HG03064 (cell line): ENCODE measurements around the gene TBCK.

Experiments used
- ATAC-seq: cut with Tn5 transposase; IDR thresholded peaks from one replicate; pipeline ENCODE4 v1.9.1; 2021; ENCODE audit warnings: low read depth; ENCODE audit not compliant: unreplicated experiment

Gene TBCK

DNA sequence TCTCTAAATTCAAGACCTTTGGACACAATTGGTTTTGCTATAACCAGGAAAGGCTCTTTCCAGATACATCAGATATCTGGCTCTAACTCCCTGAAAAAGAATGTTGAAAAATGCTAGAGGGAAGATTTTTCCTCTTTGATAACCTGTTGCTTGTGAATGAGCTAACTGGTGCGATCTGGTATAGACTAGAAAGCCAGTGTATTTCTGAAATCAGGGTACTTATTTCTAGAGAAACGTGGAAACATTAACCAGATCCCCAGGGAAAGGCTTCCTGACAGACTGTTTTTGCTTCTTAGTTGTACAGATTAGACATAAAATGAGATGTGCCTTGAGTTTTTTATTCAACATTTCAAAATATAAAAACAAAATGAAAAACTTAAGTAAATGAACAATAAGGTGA is 313.0 kb downstream of the TBCK start:
- no peak for ATAC-seq

DNA sequence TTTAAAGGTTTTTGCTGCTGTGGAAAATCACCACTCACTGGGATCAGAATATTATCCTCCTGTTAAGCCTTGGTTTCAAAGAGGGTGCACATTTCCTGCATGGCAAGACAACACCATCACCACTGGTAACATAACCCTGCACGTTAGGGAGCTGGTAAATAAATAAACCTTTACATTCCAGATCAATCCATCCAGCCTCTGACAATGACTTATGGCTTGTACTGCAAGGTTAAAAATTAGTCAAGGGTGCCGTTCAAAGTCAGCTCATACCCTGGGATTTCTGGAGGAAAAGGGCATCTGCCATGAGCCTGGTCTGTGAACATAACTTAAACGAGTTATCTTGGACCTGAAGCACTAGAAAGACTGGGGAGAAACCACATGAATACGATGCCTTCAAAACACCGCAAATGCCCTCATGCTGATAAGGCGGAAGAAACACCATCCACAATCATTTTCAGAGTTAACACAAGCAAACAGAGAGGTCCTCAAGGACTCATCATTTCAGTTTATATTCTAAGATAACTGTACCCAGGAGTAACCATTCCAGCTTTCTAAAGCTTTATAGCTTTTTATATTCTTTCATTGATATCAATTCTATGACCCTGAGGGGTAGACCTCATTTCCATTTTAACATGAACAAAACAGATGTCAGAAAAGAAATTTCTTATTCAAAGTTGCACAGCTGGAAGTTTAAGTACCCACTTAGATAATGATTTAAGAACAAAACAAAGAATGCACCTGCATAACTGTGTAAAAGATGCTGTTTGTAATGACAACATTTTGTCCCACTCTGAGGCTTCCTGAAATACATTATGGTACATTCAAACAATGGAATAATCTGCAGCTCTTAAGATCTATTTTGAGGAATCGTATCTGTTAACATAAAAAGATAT is 317.6 kb downstream of the TBCK start:
- ATAC-seq: no peak

DNA sequence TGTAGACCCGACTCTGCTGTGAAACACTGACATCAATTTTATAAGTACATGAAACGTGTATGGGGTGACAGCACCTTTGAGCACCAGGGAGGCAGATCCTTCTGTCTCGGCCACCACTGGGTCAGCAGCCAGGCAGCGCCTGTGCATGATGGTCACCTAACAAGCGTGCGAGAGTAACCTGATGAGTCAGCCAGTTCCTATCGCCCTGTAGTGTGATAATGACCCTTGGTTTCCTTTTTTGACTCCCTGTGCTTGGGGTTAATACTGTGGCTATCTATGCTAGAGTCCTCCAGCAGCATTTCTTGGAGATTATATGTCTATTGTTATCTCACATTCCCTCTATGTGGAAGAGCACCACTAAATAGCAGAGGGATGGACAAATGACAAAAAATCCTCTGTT is 319.2 kb downstream of the TBCK start:
- ATAC-seq: no peak

DNA sequence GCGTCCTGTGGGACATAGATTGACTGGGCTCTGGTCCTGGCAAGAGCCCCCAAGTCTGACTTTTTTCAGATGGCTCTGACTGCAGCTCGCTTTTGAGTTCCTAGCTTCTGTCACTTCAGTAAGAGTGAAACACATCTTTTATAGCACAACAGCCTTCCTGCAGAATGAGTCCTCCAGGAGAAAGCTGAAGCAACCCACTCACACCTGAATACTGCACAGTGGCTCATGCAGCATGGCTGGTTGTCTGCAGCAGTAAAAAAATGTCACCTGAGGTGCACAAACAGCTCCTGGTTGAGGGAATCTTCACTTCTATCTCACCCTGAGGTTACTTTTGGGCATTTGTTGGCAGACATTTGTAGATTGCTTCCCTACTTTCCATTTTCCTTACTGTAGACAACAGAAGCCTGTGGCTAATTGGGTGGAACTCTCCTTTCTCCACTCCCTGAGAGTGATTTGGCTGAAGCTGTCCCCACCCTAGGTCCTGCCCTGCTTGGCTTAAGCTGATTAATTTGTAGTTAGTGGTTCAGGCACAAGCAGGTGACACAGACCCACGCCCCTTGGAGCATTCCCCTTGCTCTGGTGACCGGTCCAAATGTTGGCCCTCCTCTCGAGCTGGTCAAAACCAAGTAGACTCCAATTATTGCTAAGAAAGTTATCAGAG is 321.0 kb downstream of the TBCK start:
- no peak for ATAC-seq

DNA sequence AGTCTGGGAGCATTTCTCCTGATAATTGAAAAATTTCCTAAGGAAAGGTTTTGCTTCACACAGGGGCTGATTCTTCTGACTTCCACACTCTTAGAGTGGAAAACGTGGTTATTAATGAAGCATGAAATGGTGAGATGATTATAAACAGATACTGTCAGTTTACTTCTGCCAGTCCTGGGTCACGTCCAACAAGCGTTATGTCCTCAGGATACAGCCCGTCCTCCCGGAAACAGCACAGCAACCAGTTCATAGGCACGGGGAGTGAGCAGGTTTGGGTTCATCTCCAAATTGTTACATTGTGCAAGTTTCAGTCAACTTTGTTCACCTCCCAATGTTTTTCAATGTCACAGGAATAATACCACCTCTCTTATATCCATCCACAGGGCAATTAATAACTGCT is 321.9 kb downstream of the TBCK start:
- no peak for ATAC-seq

DNA sequence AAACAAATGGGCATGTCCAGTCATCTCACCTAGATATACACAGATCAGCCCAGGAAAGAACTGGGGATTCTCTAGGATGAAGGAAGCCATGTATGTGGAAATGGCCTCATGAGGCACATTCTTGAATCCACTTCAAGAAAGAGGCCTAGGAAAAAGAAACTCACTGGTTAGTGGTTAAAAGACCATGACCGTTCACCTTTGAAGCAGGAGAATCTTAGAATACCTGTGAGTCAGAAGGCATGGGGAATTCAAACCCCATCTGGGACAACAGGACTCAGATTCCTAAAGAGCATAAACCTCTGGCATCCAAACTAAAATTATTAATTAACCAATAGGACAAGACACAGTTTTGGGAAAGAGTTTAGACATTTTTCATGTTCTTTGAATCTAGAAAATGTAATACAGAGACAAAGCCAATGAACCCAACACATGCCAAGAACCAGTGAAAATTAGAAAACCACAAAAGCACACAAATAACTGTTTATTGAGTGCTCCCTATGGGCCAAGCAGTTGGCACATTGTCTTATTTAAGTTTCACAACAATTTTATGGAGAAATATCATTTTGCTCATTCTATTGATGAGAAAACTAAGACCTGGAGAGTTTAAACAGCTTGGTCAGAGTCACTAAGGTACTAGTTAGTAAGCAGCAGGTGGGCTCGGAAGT is 323.2 kb downstream of the TBCK start:
- ATAC-seq: no peak

DNA sequence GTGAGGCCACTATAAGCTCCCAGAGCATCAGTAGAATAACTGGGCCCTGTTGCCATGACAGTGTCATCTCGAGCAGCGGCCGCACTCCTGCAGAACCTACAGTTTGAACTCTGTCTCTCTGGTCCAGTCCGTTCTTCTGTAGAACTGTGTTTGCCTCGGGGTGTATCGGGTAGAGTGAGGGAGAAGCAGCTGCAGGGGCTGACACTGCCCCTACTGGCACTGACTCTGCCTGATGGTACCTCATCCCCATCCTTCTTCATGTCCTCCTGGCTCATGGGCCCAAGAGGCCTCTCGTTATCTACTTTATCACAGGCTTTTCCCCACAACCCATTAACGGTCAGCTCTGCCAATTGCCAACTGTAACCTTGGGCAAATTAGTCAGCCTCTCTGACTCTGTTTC is 324.3 kb downstream of the TBCK start:
- ATAC-seq: no peak
